NCI-H526 (cell line): ENCODE results near the gene SYTL1.
A peak's percentile ranks its signal among the peaks of the same experiment; 100 is the strongest.

ENCODE experiments used
- DNase-seq, 2 experiments: peaks; one replicate each; lab custom pipeline; 2025; lab: John Stamatoyannopoulos, UW

SYTL1 gene, protein sequence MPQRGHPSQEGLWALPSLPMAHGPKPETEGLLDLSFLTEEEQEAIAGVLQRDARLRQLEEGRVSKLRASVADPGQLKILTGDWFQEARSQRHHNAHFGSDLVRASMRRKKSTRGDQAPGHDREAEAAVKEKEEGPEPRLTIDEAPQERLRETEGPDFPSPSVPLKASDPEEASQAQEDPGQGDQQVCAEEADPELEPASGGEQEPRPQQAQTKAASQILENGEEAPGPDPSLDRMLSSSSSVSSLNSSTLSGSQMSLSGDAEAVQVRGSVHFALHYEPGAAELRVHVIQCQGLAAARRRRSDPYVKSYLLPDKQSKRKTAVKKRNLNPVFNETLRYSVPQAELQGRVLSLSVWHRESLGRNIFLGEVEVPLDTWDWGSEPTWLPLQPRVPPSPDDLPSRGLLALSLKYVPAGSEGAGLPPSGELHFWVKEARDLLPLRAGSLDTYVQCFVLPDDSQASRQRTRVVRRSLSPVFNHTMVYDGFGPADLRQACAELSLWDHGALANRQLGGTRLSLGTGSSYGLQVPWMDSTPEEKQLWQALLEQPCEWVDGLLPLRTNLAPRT

DNA sequence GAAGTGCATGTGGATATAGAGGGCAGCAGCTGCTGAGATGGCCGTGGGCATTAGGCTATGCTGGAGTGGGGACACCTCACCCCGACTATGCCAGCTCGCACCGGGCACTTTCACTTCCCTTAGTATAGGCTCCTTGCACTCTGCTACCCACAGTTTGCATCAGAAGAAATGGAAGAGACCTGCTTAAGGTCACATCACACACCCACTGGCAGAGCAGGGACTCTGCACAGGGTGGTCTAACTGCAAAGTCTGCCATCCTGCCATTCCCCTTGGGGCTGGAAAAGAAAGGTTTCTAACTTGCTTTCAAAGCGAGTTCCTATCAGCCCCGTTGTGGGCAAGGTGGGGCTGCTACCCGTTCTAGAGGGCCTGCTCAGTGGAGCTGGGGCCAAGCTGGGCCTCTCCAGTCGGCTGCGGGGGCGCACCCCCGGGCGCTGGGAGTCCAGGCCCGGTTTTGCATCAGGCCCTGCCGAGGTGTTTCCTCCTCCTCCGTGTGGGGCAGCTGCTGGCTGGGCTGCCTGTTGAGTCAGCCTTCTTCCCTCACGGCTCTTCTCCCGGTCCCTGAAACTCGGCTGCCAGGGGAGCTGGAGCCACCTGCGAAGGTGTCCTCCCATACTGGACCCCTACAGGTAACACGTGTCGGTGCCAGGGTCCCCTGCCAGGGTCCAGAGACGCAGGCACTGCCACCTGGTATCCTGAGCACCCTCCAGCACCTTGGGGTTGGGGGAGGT is at the start of gene SYTL1:
SYTL1 (plus strand) TSS at position 498 of the 728 bp plus-strand sequence. CDS start 3,313 bp downstream, outside the sequence.
- peak; percentile 54 to 91 for DNase-seq

DNA sequence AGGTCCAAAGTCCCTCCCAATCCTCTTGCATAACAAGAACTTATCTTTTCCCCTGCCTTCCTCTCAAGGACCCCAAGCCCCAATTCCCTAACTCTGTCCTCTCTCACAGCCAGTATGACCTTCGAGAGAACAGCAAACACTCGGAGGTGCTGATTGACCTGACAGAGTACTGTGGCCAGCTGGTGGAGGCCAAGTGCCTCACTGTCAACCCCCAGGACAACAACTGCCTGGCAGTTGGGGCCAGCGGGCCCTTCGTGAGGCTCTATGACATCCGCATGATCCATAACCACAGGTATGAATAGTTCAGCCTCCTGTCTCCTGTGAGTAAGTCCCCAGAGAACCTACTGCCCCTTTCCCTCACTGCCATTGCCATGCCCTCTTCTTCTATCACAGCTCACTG is 49.7 kb upstream of the SYTL1 start:
- DNase-seq = no peak

DNA sequence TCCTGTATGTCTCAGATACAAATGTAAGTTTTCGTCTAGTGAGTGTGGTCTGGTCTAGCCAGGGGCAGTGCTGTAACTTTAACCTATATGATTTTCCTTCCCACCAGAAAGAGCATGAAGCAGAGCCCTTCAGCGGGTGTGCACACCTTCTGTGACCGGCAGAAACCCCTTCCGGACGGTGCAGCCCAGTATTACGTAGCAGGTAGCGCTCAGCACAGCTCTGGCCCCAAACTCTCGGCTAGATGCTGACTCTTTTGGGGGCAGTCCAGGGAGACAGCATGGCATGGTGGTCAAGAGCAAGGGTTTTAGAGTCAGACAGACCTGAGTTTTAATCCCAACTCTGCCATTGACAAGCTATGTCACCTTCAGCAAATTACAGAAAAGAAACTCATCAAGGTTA is 47.9 kb upstream of the SYTL1 start:
- DNase-seq = no peak

DNA sequence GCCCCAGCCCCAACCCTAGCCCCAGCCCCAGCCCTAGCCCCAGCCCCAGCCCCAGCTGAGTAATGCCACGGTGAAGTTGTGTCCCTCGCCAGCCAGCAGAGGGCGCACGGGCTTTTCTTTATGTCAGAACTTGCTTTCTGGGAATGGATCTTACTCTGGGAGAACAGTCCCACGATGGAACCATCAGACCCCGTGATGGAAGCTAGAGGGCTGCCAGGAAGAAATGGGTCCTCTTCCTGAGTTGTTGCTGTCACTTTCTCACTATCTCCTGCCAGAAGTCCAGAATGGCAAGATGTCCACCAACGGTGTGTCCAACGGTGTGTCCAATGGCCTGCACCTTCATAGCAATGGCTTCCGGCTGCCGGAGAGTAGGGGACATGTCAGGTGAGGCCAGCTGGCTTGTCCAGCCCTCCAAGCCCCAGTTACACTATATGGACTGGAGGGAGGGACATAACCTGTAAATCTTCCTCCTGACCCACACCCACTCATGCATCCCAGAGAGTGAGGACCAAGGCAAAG is 45.0 kb upstream of the SYTL1 start:
- DNase-seq = peak in 1 of 2 experiments; percentile 74

DNA sequence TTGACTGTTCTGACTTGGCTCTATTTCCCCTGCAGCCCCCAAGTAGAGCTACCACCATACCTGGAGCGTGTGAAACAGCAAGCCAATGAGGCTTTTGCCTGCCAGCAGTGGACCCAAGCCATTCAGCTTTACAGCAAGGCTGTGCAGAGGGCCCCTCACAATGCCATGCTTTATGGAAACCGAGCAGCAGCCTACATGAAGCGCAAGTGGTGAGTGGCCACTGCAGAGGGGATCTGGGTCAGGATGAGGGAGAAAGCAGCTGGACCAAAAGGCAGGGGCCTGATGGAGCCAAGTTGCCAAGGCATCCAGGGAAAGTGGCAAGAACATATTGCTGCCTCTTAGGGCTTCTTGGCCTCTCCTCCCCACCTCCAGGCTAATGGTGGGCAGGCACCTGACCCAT is 43.9 kb upstream of the SYTL1 start:
- no peak for DNase-seq

DNA sequence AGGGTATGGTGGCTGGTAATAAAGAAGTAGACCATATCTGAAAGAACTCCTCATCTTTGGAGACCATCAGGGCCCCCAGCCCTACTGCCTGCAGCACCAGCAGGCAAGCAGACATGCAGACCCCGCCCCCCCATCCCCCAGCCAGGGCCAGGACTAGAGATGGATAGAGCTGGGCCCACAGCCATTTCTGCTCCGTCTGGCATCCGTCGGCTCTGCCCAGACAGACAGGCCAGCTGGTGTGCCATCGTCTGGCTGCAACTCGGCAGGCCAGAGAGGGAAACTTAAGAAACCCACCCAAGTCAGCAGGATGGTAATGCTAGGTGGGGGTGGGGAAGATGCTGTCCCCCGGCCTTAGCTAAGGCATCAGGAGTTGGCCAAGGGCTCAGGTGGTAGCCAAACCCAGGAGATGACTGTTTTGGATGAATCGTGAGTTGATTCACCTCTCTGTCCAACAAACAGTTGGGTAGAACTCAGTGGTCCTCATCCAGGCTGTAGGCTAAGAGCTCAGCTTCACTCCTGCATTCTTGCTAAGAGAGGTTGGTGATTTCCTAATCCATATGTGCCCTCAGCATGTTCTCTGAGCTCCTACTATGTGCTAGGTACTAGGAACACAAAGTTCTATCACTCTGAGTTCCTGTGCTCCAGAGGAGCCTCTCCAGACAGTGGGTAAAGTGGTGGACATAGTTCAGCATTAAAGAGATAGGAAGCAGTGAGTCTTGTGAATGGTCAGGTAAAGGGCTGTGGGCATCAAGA is 43.0 kb upstream of the SYTL1 start:
- no peak for DNase-seq

DNA sequence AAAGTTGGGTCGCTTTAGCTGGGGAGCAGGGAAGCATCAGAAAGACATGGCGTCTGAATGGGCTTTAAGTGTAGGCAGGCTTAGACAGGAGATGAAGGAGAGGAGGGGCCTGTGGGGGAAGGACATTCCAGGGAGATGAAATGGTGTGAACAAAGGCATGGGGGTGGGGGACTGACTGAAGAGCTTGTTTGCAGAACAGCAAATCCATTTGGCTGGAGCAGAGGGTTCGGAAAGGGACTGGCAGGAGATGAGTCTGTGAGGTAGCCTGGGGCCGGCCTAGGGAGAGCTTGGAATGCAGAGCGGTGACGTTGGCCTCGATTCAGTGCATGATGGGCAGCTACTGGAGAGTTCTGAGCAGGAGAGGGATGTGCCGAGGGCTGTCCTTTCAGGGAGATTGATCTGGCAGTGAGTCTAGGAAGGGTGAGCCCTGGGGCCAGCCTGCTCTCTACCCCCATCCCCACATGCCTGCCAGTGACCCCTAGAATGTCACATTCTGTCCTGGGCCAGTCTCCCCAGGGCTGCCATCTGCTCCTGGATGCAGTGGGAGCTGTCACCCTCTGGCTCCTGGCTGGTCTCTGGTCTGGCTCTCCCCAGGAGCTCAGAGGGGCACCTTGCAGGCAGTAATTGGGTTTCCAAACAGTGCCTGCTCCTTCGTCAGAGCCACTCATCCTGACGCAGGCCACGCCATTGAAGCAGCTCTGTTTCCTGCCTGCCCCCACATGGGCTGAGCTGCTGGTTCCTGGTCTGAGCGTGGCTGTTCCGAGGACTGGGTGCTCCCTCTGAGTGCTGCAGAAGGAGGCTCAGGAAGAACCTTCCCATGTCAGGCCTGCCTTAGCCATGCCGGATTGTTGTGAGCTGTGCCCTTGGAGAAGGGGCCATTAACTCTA is 42.2 kb upstream of the SYTL1 start:
- no peak for DNase-seq

DNA sequence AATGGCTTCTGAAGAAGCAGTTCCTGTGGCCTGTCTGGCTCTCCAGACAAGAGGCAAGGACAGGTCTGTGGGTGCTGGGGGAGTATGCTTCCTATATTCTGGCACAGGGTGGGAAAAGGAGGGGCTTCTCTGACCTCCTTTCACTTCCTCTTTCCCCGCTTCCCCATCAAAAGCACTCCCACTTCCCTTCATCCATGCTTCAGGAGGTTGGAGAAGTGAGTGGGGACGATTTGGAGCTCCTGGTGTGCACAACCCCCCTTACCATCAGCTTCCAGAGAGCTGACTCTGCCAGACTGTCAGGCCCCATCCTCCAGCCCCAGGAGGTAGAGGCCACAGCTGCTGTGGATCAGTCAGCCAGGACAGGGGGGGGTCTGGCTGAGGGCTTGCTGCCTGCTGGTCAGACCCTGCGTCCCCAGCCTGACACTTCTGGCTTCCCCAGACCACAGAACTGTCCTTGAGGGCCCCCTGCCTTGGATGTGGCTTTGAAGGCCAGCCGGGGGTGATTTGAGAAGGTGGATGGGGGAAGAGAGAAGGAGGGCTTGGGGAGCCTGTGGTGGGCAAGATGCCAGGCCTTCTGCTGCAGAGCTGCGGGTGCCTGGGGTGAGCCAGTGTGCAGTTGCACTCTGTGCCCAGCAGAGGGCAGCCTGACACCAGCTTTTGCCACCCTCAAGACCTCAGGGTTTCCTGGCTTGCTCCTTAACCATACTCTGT is 41.3 kb upstream of the SYTL1 start:
- DNase-seq = peak; percentile 36 to 73

DNA sequence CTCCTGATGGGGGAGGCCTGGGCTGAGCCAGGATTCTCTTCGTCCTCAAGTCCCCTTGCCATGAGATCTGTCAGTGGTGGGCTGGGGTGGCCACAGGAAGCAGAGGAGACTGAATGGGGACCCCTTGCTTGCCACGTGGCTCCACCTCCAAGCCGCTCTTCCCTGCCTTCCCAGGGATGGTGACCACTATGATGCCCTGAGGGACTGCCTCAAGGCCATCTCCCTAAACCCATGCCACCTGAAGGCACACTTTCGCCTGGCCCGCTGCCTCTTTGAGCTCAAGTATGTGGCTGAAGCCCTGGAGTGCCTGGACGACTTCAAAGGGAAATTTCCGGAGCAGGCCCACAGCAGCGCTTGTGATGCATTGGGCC is 40.8 kb upstream of the SYTL1 start:
- no peak for DNase-seq

DNA sequence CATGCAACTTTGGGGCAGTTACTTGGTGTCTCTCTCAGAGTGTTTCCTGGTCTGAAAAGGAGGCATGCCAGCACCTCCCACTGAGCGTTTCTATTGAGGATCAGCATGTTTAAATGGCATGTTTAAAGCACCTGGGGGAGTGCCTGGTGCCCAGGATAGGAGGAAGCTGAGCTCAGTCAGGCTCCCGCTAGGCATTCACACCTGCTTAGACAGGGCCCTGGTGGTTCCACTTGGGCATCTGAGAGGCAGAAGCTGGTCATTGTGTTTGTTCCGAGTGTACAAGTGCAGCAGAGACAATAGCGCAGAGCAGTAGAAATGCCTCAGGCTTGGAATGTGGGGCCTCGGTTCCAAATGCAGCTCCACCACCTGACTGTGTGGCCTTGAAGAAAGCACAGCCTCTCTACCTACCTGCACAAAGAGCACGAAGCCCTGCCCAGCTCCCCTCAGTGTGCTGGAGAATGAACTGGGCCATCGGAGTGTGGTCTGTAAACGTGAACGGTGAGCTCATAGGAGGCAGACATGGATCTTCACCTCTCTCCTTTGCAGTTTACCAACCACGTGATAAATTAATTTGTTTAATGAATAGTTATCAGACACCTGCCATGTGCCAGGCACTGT is 40.1 kb upstream of the SYTL1 start:
- DNase-seq = no peak

DNA sequence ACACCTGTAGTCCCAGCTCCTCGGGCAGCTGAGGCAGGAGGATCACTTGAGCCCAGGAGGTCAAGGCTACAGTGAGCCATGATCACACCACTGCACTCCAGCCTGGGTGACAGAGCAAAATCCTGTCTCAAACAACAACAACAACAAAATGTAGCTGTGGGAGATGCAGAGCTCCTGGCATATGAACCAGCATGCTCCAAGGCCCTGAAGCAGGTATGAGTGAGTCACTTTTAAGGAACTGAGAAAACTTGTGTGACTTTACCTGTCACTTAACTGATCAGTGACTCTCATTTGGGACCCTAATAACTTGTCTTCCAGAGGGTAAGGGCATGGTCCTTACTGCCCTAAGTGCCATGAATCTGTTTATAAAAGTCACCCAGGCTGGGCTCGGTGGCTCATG is 39.2 kb upstream of the SYTL1 start:
- DNase-seq = no peak

DNA sequence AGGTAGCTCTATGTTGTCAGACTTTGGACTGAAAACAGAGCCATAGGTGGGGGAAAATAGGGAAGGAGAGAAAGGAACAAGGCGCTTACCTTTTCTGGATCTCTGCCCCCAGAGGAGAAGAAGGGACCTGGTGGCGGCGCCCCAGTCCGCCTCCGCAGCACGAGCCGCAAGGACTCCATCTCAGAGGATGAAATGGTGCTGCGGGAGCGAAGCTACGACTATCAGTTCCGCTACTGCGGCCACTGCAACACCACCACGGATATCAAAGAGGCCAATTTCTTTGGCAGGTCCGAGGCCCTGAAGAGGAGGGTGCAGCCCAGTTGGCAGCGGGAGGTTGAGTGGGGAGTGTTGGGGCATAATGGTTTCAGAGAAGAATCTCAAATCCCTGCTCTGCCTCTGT is 38.3 kb upstream of the SYTL1 start:
- no peak for DNase-seq

DNA sequence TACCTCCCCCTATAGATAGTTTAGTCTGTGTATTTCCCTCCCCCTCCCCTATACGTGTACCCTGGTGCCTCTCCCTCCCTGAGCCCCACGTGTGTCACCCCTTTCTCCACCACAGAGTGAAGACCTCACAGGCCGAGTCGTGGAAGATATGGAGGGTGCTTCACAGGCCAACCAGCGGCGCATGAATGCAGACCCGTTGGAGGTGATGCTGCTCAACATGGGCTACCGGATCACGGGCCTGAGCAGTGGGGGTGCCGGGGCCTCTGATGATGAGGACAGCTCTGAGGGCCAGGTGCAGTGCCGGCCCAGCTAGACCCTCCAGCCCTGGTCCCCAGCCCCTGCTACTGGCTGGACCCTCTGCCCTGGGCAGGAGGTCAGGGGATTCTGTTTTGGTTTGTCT is 35.8 kb upstream of the SYTL1 start:
- DNase-seq = no peak

DNA sequence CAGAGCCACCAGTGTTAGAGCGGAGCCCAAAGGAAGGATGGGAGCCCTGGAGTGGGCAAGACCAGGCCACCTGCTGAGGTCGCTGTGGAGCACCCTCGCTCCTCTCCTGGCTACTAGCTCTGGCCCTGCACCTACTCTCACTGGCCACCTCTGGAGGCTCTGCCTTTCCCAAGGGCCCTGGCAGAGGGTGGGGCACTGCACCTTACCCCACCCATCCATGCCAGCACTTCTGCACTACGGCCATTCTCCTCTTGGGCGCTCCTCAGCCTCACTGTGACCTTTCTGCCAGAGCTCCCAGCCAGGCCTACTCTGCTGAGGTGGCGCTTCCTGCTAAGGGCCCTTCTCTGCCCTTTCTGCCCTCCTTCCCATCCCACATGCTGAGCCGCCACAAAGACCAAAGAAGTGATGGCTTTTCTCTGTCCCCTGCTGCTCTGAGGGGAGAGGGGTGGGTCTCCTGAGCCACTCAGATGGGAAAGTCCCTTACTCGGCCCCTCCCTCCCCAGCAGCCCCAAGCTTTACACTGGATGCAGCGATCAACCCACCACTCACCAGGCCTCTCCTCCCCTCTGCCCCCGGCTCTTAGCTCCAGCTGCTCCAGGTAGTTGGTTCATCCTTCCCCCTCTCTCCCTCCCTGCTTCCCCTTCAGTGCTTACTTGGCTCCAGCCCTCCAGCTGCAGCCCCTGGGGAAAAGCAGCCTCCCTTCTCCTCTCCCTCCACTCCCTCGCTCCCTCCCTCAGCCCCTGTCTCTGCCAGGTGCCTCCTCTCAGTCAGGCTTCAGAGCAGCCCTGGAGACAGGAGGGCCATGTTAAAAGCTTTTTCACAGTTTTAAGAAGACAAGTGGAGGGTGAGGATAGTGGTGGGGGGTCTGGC is 34.7 kb upstream of the SYTL1 start:
- peak in 1 of 2 experiments; percentile 25 for DNase-seq

DNA sequence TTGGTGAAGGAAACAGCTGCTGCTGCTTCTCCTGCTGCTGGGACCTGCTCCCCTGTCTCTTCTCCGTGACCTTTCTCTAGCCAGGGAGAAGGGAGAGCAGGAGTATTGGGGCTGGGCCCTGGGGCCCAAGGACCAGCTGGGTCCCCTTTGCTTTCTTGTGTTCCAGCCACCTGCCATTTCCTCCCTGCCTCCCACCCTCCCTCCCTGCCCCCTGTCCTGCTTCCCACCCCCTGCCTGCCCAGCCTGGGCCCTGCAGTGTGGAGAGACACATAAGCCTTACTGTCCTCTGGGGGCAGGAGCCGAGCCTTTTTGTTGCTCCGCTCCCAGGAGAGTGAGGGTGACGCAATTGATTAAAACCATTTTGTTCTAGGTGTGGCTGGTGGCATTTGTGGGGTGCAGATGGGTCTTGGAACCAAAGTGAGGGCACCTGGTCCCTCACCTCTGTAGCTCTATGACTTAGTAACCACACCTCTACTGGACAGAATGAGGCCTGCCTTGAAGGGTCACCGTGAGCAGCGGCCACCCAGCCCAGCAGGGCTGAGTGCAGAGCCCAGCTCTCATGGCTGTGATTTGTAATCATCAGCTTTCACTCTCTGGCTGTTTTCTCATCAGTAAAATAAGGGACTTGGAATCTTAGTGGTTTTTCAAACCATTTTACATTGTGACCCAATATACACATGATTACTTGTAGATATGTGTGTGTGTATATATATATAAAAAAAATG is 33.8 kb upstream of the SYTL1 start:
- no peak for DNase-seq

DNA sequence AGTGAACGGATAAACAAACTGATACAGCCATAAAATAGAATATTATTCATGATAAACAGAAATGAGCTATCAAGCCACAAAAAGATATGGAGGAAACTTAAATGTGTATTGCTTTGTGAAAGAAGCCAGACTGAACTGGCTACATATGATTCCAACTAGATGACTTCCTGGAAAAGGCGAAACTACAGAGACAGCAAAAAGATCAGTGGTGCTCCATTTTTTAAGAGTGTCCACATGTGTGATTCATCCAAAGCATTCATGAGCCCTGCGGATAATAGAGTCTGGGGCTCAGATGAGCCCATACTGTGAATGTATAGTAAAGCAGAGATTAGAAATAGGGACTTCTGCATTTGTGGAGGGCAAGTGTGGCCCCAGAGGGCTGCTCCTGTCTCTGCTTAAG is 27.7 kb upstream of the SYTL1 start:
- DNase-seq = no peak

DNA sequence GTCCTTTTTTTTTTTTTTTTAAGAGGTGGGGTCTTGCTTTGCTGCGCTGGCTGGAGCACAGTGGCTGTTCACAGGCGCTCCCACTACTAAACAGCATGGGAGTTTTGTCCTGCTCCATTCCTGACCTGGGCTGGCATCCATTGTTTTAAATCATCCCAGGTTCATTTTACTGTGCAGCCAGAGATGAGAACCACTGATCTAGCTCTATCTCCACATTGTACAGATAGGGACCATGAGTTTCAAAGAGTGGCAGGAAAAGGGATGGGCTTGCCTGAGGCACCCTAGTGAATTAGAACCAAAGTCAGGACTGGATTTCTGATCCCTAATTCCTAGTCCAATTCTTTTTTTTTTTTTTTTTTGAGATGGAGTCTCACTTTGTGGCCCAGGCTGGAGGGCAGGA is 27.1 kb upstream of the SYTL1 start:
- DNase-seq = no peak

DNA sequence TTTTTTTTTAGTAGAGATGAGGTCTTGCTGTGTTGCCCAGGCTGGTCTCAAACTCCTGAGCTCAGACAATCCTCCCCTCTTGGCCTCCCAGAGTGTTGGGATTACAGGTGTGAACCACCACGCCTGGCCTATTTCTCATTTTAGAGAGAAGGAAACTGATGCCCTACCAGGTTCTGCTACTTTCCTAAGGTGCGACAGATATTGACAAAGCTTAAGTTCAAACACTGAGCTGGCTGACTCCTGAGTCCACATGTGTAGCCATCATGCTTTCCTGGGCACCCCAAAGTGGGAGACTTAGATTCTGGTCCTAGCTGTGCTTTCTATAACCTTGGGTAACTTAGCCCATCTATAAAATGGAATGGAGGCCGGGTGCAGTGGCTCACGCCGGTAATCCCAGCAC is 25.0 kb upstream of the SYTL1 start:
- DNase-seq = no peak
